Neuronal stem cell (in vitro differentiated cells): ENCODE measurements around the gene CCM2.

ENCODE experiments used
- DNase-seq: peaks from one replicate; pipeline ENCODE4 v3.0.0-alpha.2; 2013; ENCODE audit warnings: low spot score
- H2AFZ ChIP-seq: one replicate; pipeline ENCODE4 v1.6.1; 2013; ENCODE audit warnings: mild to moderate bottlenecking, low read length, inconsistent platforms
- H2AK5ac ChIP-seq: 2 replicates; pipeline ENCODE4 v1.6.1; 2013; ENCODE audit warnings: low read depth, mild to moderate bottlenecking, inconsistent platforms, low read length, moderate library complexity, mixed read lengths
- H2BK120ac ChIP-seq: 2 replicates; pipeline ENCODE4 v1.6.1; 2013; ENCODE audit warnings: low read depth, mild to moderate bottlenecking, inconsistent platforms, low read length, moderate library complexity, mixed read lengths
- H2BK12ac ChIP-seq: one replicate; pipeline ENCODE4 v1.6.1; 2013; ENCODE audit warnings: low read length, inconsistent platforms
- H2BK15ac ChIP-seq: 2 replicates; pipeline ENCODE4 v1.6.1; 2013; ENCODE audit warnings: mild to moderate bottlenecking, low read length, inconsistent platforms, mixed read lengths
- H2BK5ac ChIP-seq: one replicate; pipeline ENCODE4 v1.6.1; 2013; ENCODE audit warnings: inconsistent platforms, mild to moderate bottlenecking, low read length, moderate library complexity
- H3K14ac ChIP-seq: one replicate; pipeline ENCODE4 v1.6.1; 2013; ENCODE audit warnings: low read length, inconsistent platforms
- H3K18ac ChIP-seq: 2 replicates; pipeline ENCODE4 v1.6.1; 2013; ENCODE audit warnings: low read length, inconsistent platforms
- H3K23ac ChIP-seq: 2 replicates; pipeline ENCODE4 v1.6.1; 2013; ENCODE audit warnings: low read depth, mild to moderate bottlenecking, mixed read lengths, low read length, inconsistent platforms; ENCODE audit not compliant: poor library complexity
- H3K27ac ChIP-seq: replicated peaks from 3 replicates; pipeline ENCODE4 v1.5.1; 2013; ENCODE audit warnings: low read length, inconsistent platforms
- H3K27me3 ChIP-seq, 3 experiments: 2 replicates each; pipeline ENCODE4 v1.6.1; 2013; ENCODE audit warnings: low read length in 3 of 3, mild to moderate bottlenecking in 2 of 3, inconsistent platforms in 1 of 3, low read depth in 1 of 3, mixed read lengths in 1 of 3, moderate library complexity in 1 of 3; ENCODE audit not compliant: control insufficient read depth in 3 of 3, insufficient read depth in 3 of 3
- H3K36me3 ChIP-seq, 2 donors: replicated peaks in 1 of 2; 2 replicates each; pipeline ENCODE4 v1.6.1; 2013; ENCODE audit warnings: low read length in 2 of 2; ENCODE audit not compliant: control insufficient read depth in 2 of 2, insufficient read depth in 2 of 2
- H3K4ac ChIP-seq: 2 replicates; pipeline ENCODE4 v1.6.1; 2013; ENCODE audit warnings: inconsistent platforms, mild to moderate bottlenecking, low read length, moderate library complexity
- H3K4me1 ChIP-seq, 2 donors: 1 replicate in 1 of 2; 2 replicates in 1 of 2; pipeline ENCODE4 v1.6.1; 2013; ENCODE audit warnings: low read length in 2 of 2, low read depth in 1 of 2; ENCODE audit not compliant: control insufficient read depth in 2 of 2, insufficient read depth in 1 of 2
- H3K4me2 ChIP-seq: one replicate; pipeline ENCODE4 v1.6.1; 2013; ENCODE audit warnings: mild to moderate bottlenecking, low read length, inconsistent platforms; ENCODE audit not compliant: insufficient read depth, poor library complexity, severe bottlenecking
- H3K4me3 ChIP-seq, 2 donors: 2 replicates each; pipeline ENCODE4 v1.5.1; 2013; ENCODE audit warnings: low read length in 2 of 2, mild to moderate bottlenecking in 2 of 2, inconsistent platforms in 1 of 2, moderate library complexity in 1 of 2
- H3K79me1 ChIP-seq: one replicate; pipeline ENCODE4 v1.6.1; 2013; ENCODE audit warnings: low read depth, mild to moderate bottlenecking, inconsistent platforms, low read length, moderate library complexity
- H3K9ac ChIP-seq: one replicate; pipeline ENCODE4 v1.6.1; 2013; ENCODE audit warnings: mild to moderate bottlenecking, low read depth, low read length, inconsistent platforms; ENCODE audit not compliant: poor library complexity
- H3K9me3 ChIP-seq, 2 donors: replicated peaks in 1 of 2; 2 replicates each; pipeline versions ENCODE3 to v1.6.1; 2013; ENCODE audit warnings: low read length in 2 of 2, mild to moderate bottlenecking in 2 of 2, inconsistent platforms in 1 of 2, low read depth in 1 of 2, mixed read lengths in 1 of 2, moderate library complexity in 1 of 2; ENCODE audit not compliant: control insufficient read depth in 2 of 2, insufficient read depth in 1 of 2
- H4K8ac ChIP-seq: one replicate; pipeline ENCODE4 v1.6.1; 2013; ENCODE audit warnings: low read depth, mild to moderate bottlenecking, inconsistent platforms, low read length, moderate library complexity
- H4K91ac ChIP-seq: one replicate; pipeline ENCODE4 v1.6.1; 2013; ENCODE audit warnings: low read length, low read depth, mild to moderate bottlenecking, inconsistent platforms; ENCODE audit not compliant: poor library complexity
- WGBS, 2 donors: extraction: QIAGEN DNeasy Blood & Tissue Kit; methylation state at CpG; one replicate each; pipeline ENCODE4 v1.1.7; 2013; ENCODE audit warnings: missing lambda C conversion rate in 2 of 2, mixed read lengths in 1 of 2; ENCODE audit not compliant: insufficient read length in 2 of 2, insufficient replicate concordance in 1 of 2; ENCODE audit errors: extremely low coverage in 2 of 2; 5-methylcytosine and 5-hydroxymethylcytosine counted together

CCM2 gene

DNA sequence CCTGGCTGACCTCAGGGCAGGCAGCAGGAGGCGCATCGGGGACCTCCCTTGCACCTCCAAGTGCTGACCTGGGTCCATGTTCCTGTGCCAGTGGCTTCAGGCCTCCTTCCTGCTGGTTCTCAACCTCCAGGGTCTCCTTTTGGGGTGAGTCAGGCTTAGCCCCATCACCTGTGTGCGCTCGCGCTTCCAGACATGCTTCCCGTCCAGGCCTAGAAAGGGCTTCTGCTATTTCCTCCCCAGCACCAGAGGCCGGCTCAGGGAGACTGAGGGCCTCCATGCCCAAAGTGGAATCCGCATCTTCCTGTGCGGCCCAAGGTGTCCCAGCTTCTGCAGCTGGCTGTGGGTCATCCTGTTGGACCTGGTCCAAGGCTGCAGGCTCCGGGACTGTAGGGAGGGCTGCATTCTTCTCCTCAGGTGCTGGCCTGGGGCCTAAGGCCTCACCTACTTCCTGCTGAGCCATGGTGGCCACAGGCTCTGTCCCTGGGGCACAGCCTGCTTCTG lies 82.9 kb downstream of the CCM2 start:
- peaks cover 4% of the 10 kb centered on the region in 2 donors for H3K36me3 ChIP-seq
- peak overlapping the region; percentile 20 for H3K23ac ChIP-seq
- no peak overlapping the region for H4K91ac ChIP-seq
- no peaks in the 10 kb centered on the region for H3K27me3 ChIP-seq
- peak overlapping the region; percentile 23 for H3K4me2 ChIP-seq
- H2AK5ac ChIP-seq: peak overlapping the region; percentile 70
- no peak overlapping the region for H3K4ac ChIP-seq
- H3K4me1 ChIP-seq: no peaks in the 10 kb centered on the region
- H3K4me3 ChIP-seq: no peak overlapping the region
- no peak overlapping the region for H3K27ac ChIP-seq
- no peaks in the 10 kb centered on the region for H3K9me3 ChIP-seq
- H3K9ac ChIP-seq: no peak overlapping the region
- no peak overlapping the region for H2BK120ac ChIP-seq
- no peak overlapping the region for H4K8ac ChIP-seq
- H2BK5ac ChIP-seq: no peak overlapping the region
- H2AFZ ChIP-seq: no peak overlapping the region
- H2BK15ac ChIP-seq: no peak overlapping the region
- no peak for DNase-seq
- WGBS, 2 donors: no CpG with 5 or more reads among the region's 10 CpGs
- H3K18ac ChIP-seq: no peak overlapping the region
- no peak overlapping the region for H3K14ac ChIP-seq
- H3K79me1 ChIP-seq: peaks cover 8% of the 10 kb centered on the region
- no peak overlapping the region for H2BK12ac ChIP-seq

DNA sequence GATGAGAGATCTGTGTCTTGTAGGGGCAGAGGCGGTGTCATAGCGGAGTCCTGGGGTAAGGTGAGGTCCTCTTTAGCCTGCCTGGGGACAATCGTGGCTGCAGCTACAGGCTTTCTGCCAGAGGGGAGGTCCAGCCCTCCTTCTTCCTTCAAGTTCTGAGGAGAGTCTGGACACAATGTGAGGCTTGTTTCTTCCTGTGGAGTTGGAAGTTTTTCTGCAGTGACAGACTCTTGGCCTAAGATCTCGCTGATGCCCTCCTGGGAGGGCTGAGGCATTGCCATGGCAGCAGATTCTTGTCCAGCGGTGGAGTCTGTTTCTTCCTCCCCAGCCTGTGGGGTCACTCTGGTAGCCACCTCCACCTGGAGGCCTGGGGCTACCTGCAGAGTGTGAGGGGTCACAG lies 84.3 kb downstream of the CCM2 start:
- Histone ChIP-seq H3K4me3 (no peak overlapping the region), H4K8ac (no peak overlapping the region), H2BK5ac (no peak overlapping the region), H3K27ac (no peak overlapping the region), H2BK120ac (no peak overlapping the region), H2AFZ (no peak overlapping the region), H2AK5ac (no peak overlapping the region), H3K14ac (no peak overlapping the region), H3K18ac (no peak overlapping the region), H3K4ac (no peak overlapping the region), H3K4me2 (no peak overlapping the region), H3K23ac (peak overlapping the region; percentile 5), H3K79me1 (peaks cover 8% of the 10 kb centered on the region), H3K9me3 (no peaks in the 10 kb centered on the region), H3K27me3 (peaks cover 0 to 6% (median 4%) of the 10 kb centered on the region in 3 experiments), H3K9ac (peak overlapping the region; percentile 12), H3K36me3 (peaks cover 0 to 4% of the 10 kb centered on the region in 2 donors), H2BK12ac (no peak overlapping the region), H2BK15ac (no peak overlapping the region), H3K4me1 (peaks cover 2 to 4% of the 10 kb centered on the region in 2 donors), H4K91ac (no peak overlapping the region)
- no peak for DNase-seq
- WGBS, 2 donors: no CpG with 5 or more reads among the region's 5 CpGs

DNA sequence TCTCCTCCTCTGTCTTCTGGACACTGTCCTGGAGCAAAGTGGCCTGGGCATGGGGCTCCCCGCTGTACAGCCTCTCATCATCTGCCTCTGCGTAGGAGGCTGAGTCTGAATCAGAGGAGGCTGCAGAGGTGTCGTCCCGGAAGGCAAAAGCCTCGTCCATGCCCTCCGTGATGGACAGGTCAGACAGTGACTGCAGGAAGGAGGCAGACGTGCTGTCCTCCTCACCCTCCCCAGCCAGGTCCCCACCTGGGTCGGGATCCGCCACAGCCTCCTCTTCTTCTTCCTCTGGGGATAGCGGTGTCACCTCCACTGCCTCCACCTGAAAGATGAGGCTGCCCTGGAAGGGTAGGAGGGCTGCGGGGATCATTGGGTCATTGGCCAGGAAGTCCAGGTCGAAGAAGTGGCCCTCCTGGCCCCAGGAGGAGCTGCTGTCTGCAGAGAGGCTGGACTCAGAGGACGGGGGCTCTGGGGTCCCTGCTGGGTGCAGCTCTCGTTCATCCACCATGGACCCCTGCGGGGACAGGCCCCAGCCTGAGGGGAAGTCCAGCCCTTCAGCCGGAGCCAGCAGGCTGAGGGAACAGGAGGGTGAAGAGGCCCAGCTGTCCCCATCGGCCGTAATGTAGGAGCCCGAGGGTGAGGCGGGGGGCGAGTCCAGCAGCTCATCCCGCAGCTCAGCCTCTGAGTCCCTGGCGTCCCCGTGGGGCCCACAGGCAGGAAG lies 85.1 kb downstream of the CCM2 start:
- no peak overlapping the region for H4K91ac ChIP-seq
- H3K27ac ChIP-seq: no peak overlapping the region
- H2BK15ac ChIP-seq: no peak overlapping the region
- no peak overlapping the region for H3K9ac ChIP-seq
- no peaks in the 10 kb centered on the region for H3K9me3 ChIP-seq
- peaks cover 0 to 10% (median 4%) of the 10 kb centered on the region in 3 experiments for H3K27me3 ChIP-seq
- H2BK5ac ChIP-seq: no peak overlapping the region
- H3K23ac ChIP-seq: peak overlapping the region; percentile 5
- peak overlapping the region; percentile 27 for H3K18ac ChIP-seq
- WGBS, 2 donors: no CpG with 5 or more reads among the region's 24 CpGs
- no peak overlapping the region for H3K4me3 ChIP-seq
- no peak overlapping the region for H3K14ac ChIP-seq
- DNase-seq: no peak
- H3K4me2 ChIP-seq: no peak overlapping the region
- no peak overlapping the region for H4K8ac ChIP-seq
- H2BK120ac ChIP-seq: no peak overlapping the region
- H3K36me3 ChIP-seq: peaks cover 0 to 3% of the 10 kb centered on the region in 2 donors
- H3K4ac ChIP-seq: no peak overlapping the region
- H3K4me1 ChIP-seq: peaks cover 2 to 4% of the 10 kb centered on the region in 2 donors
- H2BK12ac ChIP-seq: no peak overlapping the region
- no peak overlapping the region for H2AFZ ChIP-seq
- peaks cover 8% of the 10 kb centered on the region for H3K79me1 ChIP-seq
- H2AK5ac ChIP-seq: no peak overlapping the region

DNA sequence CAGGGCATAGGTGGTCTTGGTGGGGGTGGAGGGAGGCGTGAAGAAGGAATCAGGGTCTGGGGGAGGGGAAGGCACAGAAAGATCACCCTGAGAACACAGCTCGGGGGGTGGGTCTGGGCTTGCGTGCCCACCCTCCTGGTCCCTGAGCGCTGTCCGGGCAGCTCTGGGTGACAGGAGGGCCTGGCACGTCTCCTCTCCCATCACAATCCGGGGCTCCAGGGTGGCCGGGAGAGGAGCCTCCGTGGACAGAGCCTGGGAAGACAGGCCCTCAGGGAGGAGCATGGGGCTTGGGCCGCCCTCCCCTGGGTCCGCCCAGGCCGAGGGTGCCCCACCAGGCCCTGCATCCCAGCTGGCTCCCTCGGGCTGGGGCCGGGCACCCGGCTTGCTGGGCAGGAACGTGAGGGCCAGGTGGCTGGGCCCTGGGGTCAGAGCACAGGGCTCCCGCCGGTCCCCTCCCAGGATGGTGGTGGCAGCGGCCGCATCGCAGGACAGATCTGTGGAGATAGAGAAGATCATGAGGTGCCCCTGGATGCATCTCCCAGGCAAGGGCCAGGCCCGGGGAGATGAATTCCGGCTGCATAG lies 85.7 kb downstream of the CCM2 start:
- H2AFZ ChIP-seq: no peak overlapping the region
- WGBS, 2 donors: no CpG with 5 or more reads among the region's 23 CpGs
- no peak for DNase-seq

More for the DNA sequence above, 85.7 kb downstream of the CCM2 start:
- no peak overlapping the region for H3K27ac ChIP-seq
- no peak overlapping the region for H2AK5ac ChIP-seq
- no peak overlapping the region for H2BK15ac ChIP-seq
- H3K9ac ChIP-seq: no peak overlapping the region
- H3K27me3 ChIP-seq: peaks cover 0 to 10% (median 4%) of the 10 kb centered on the region in 3 experiments
- no peak overlapping the region for H2BK12ac ChIP-seq
- no peaks in the 10 kb centered on the region for H3K36me3 ChIP-seq
- peaks cover 2 to 4% of the 10 kb centered on the region in 2 donors for H3K4me1 ChIP-seq
- peaks cover 4% of the 10 kb centered on the region for H3K79me1 ChIP-seq
- H3K4me3 ChIP-seq: no peak overlapping the region
- H3K4ac ChIP-seq: no peak overlapping the region
- H2BK120ac ChIP-seq: no peak overlapping the region
- H4K91ac ChIP-seq: no peak overlapping the region
- no peak overlapping the region for H3K14ac ChIP-seq
- H3K4me2 ChIP-seq: no peak overlapping the region
- no peak overlapping the region for H3K23ac ChIP-seq
- peak overlapping the region; percentile 27 for H3K18ac ChIP-seq
- H2BK5ac ChIP-seq: no peak overlapping the region
- H4K8ac ChIP-seq: no peak overlapping the region
- H3K9me3 ChIP-seq: no peaks in the 10 kb centered on the region
